Astrocyte of the hippocampus (primary cell): ENCODE measurements around the gene GPR39.
A peak's percentile ranks its signal among the peaks of the same experiment; 100 is the strongest.

Experiments used
- DNase-seq: peaks from one replicate; pipeline ENCODE4 v3.0.0; 2011; ENCODE audit warnings: low read depth, low spot score

The GPR39 gene

DNA sequence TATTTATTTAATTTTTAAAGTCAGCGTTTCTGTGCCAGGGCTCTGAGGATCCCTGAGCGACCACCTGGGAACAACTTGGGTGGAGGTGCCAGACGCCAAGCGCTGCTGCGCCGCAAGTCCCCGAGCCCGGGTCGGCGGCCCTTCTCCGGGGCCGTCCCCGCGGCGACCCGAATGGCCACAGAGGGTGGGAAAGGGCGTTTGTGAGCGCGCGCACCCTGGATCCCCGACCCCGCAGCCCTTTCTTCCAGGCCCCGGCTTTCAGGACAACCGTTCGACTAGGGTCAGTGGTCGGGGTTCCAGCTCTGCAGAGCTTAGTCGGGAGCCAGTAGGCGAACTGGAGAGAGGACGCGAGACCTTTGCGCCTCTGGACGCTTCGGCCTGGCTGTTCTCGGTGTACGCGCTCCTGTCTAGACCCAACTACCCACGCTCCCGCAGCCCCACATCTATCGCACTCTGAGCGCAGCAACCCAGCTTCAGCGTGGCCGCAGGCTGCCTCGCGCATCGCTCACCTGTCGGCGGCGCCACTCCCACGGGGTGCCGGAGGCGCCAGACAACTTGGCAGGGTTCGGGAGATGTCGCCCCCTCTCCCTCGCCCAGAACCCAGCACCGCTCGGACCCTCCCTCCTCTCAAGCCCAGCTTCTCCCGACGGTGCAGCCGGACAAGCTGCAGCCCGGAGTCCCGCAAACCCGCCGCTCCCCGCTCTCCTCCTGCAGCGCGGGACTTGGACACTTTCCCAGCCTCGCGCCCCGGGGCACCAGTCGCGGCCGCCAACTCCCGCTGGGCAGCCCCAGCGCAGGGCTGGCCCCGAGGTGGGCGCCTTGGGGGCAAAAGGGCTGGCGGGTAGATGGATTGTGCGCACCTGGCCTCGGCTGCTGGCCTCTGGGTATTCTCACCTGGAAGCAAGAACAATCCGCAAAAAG is 252.6 kb downstream of the GPR39 start:
- DNase-seq: peak; percentile 69

- DNase-seq: peak; percentile 74
Measured at GRCh38 chr2:132669908-132670495, 253.4 kb downstream of the GPR39 start, which contains the start of gene LYPD1. Gene LYPD1, minus strand, starts transcription at chr2:132670205. Its CDS starts 273 bp downstream, at chr2:132669932.

GRCh38 chr2:132670496-132671150 is 254.0 kb downstream of the GPR39 start:
- peak; percentile 67 for DNase-seq

DNA sequence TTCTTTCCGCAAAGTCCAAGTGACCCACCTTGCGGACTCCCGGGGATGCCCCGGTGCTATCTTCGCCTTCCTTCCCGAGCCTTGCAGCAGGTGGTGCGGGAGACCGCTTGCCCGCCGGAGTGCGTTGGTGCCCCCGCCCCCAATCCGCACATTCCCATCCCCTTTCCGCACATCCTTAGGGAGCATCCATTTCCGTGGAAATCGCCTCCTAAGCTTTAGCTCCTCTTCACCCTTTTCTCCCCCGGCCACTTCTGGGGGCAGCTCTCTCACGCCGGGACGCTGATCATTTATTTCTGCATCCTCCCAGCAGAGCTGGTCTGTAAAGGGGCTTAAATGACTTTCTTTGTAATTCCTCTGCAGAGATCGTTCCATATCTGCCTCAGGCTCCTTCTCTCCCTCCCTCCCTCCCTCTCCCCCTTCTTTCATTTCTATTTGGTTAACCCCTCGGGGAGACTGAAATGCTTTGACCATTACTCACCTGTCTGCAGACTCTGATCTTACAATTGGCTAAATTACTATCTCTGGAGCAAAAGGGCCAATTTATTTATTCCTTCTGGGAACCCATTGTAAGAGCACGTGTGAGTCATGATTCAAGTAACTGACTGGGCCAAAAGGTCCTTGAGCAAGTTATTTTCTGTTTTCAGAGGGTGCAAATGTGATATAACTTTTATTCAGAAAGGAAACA is 254.7 kb downstream of the GPR39 start:
- peak; percentile 92 for DNase-seq

- no peak for DNase-seq
Measured at GRCh38 chr2:132676999-132677398, 260.4 kb downstream of the GPR39 start.

DNA sequence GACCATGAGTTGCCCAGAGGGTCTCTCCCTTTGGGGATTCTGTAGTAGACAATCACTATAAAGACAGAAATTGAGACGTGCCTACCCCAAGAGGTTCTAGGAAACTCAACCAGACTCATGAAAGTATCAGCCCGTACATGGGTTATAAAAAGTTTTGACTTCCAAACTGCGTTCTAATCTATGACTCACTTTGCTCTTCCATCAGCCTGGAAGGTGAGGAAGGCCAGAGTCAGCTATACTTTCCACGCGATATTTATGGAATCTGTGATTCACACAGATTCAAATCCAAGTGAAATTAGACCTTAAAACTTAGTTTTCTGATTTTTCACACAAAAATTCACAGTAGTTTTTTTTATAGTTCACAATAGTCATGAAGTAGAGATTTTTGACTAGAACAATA is 261.1 kb downstream of the GPR39 start:
- DNase-seq: no peak

- DNase-seq: peak; percentile 49
Measured at GRCh38 chr2:132678483-132678882, 261.9 kb downstream of the GPR39 start.

DNA sequence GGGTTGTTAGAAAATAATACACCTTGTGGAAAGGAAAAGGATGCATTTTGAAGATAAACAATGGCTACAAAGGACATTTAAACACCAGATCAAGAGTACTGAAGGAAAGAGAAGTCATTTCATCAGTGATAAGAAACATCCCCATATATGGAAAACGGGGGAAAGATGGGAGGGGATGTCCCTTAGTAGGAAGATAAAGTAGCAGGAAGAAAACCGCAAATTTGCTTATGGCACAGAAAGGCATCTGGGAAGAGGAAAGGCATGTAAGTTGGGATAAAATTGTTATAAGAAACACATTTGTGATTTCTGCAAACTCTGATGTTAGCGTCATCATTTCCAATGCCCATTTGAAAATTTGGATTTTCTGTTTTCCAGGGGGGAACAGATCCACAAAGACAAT is 263.9 kb downstream of the GPR39 start:
- DNase-seq: no peak

- DNase-seq: no peak
Measured at GRCh38 chr2:132681766-132682165, 265.2 kb downstream of the GPR39 start.

DNA sequence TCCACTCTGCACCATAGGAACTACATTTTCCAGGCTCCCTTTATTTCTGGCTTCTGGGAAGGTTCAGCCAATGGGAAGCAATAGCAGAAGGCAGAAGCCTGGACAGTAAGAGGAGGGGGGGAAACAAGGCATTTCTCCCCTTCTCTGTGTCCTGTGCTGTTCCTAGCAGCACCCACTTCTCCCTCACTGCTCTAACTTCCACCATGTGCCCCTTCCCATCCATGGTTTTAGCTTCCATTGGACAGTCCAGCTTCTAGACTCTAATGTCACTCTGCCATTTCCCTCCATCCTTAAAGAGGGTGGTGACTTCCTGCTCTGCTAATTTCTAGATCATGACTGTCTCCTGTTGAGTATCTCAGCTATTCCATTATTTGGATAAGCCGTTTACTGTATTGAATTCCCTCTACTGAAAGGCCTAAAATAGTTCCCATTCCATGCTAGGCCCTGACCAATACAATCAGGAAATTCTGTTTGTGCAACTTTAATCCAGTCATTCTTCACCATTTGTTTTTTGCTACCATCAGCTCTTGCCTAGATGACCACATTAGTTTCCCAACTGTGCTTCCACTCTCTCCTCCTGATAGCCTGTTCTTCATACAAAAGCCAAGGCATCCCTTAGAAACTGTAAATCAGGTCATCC is 274.2 kb downstream of the GPR39 start:
- no peak for DNase-seq

- DNase-seq: no peak
Measured at GRCh38 chr2:132691556-132691955, 275.0 kb downstream of the GPR39 start.

- DNase-seq: no peak
Measured at GRCh38 chr2:132692816-132693215, 276.2 kb downstream of the GPR39 start.
